Effector CD8-positive, alpha-beta T cell (primary cell): Measurements from ENCODE around the gene SLC45A3.
"Not testable (repeated sequence)": the region's sequence is repeated elsewhere in the genome, so short reads cannot be mapped to it uniquely, and the experiment has no call there.

Experiments
- DNase-seq: peaks from one replicate; lab custom pipeline; 2025; lab: John Stamatoyannopoulos, UW
- total RNA-seq, 4 experiments: gene quantifications; one replicate each; lab custom pipeline; 2026; lab: John Stamatoyannopoulos, UW

The SLC45A3 gene
- total RNA-seq: 1.6 to 5.9 (median 2.6) reads per million in 4 experiments

DNA sequence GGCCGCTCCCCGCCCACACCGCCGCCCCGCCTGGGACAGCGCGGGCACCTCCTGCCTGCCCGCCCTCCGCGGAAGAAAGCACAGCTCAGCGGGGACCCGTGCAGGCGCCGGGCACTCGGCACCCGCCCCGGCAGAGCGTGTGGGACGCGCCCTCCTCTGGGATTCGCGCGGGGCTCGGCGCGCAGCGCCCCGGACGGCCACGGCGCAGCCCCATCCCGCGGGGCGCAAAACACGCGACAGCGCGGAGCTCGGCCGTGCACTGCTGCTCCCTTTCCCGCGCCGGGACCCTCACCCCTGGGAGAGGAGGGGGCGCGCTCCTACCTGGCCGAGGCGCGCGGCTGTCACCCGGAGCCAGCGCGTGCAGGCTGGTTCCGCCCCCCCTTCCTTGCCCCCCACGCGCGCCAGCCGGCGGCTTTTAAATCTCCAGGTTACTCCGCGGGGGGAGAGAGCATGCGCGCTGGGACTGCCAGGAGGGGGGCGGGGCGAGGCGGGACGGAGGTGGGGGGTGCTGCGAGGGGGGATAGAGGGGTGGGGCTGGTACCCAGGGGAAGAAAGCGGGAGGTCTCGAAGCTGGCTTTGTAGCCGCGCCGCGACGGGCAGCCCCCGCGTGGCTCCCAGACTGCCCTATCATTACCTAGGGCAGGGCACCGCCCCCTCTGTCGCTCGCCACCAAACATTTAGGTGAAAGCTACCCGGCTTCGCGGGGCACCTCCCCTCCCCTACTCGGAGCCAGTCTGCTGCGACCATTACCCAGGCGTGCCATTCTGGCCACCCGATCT, at the start of gene SLC45A3:
TSS of gene SLC45A3 (minus strand) at position 437 of the 779 bp plus-strand sequence. CDS start 15,853 bp downstream, outside the sequence.
- peak; percentile 33 for DNase-seq

DNA sequence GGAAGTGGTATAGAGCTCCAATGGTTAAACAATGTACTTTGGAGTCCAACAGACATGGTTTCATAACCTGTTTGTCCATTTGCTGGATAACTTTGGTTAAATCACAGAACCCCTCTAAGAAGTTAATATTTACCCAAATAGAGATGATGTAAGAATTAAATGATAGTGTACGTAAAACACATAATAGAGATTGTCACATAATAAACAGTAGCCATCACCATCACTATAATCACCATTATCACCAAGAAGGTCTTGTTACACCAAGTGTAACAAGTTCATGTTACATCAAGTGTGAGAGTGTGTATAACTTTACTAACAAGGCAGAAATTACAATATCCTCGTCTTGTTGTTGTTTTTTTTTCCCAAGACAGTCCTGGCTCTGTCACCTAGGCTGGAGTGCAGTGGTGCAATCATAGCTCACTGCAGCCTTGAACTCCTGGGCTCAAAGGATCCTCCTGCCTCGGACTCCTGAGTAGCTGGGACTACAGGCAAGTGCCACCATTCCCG, 46.4 kb upstream of the SLC45A3 start:
- no peak for DNase-seq

DNA sequence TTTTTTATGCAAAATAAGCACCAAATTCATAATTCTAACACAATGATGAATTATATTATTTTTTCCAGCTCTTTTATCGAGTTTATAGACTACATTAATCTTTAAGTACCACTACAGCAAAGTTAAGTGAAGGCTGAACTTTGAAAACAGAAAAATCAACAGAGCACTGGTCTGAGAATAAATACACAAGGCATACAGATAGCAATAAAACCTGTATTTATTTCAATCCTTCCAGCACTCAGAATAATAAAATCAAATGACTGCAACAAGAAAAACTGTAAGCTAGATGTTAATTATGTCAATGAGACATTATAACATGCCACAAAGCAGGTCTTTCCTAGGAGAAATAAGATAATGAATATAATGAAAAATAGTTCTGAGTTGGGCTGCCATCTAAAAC, 45.2 kb upstream of the SLC45A3 start:
- no peak for DNase-seq

DNA sequence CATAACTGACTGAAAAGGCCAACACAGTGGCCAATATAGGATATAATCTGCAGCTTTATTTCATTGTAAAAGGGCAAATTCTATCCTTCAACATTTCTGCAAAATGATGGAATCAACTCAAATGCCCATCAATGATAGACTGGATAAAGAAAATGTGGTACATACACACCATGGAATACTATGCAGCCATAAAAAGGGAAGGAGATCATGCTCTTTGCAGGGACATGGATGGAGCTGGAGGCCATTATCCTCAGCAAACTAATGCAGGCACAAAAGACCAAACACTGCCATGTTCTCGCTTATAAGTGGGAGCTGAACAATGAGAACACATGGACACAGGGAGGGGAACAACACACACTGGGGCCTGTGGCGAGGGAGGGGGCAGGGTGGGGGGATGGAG, 40.4 kb upstream of the SLC45A3 start:
- DNase-seq: not testable (repeated sequence)

- no peak for DNase-seq
These were observed 39.5 kb upstream of the SLC45A3 start for GRCh38 chr1:205719762-205720161.

DNA sequence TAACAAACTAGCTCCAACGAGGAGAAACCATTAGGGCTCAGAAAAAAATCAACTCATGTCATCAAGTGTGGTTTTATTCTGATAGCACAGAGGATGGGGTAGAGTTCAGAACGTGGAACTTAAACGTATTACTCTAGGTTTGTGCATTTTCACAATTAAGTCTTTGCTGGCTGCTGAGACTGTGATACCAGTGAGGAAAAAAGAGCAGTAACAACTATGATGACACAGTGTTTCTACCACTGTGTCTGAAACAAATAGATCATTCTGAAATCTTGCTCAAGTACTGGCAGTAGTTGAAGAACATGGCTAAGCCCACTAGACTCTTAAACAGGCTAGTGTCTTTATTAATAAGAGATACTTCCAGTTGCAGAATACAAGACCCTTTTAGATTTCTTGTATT, 38.7 kb upstream of the SLC45A3 start:
- DNase-seq: no peak

DNA sequence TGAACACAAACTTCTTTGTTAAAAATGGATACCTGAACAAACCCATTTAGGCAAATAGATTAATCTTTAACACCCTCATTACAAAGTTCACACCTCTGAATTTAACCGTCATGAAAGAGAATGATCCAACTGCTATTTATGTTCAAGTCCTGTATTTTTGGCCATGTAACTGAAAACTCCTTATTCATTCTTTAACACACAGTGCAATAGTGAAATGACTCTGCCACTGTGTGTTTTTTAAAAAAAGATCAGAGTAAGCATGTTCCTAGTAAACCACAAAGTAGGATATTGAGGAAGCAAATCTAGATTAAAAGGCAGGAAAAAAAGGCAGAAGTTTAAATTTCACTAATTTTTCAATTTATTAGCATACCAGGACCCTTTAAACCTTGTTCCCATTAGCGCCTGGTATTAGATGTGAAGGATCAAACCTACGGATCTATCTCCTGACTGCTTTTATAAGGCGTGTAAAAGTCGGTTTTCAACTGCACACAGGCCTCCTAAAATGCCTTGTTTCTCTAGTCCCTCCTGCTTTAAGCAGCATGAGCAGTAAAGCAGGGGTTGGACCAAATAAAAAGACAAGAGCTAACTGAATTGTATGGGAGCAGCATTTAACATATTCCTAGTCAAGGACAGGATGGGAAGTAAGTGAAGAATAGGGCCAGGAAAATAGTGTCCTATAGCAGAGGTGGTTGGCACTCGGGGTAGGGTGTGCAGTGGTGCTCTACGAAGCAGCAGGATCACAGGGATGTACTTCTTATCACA, 36.2 kb upstream of the SLC45A3 start:
- no peak for DNase-seq

DNA sequence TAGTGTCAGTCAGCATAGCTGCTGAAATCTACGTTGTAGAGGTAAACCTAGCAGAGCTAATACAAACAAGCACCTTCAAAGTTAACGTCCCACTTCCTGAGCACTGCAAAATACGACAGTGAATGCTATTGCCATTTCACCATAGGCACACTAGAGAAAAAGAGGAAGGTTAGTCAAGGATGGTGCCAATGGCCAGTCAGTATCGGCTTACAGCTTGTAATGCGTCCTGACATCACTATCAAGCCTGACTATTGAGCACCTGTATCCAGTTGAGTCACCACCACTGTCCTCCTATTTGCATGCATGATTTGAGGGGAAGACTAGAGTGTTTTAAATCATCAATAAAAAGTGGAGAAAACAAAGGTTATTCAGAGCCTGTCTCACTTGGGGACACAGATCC, 35.3 kb upstream of the SLC45A3 start:
- no peak for DNase-seq

GRCh38 chr1:205714906-205715246, 34.6 kb upstream of the SLC45A3 start:
- no peak for DNase-seq

- no peak for DNase-seq
These were observed 34.0 kb upstream of the SLC45A3 start for GRCh38 chr1:205714190-205714905.

GRCh38 chr1:205711105-205712048, 31.1 kb upstream of the SLC45A3 start:
- DNase-seq: peak; percentile 28

- DNase-seq: no peak
These were observed 30.1 kb upstream of the SLC45A3 start for GRCh38 chr1:205710201-205711062.

- no peak for DNase-seq
These were observed 29.3 kb upstream of the SLC45A3 start for GRCh38 chr1:205709640-205710039.

DNA sequence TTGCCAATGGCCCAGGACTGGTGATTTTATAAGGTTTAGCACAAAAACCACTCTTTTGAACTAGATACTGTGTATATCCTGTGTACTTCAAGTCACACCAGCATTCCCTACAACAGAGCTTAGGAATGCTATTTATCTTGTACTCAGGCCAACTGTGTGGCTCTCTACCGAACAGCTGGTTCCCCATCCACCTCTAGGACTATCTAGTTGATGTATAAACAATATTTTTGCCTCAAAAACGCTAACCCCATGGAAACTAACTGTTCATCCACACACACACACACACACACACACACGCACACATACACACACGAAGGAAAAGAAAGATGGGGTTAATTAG, 28.7 kb upstream of the SLC45A3 start:
- DNase-seq: no peak

- no peak for DNase-seq
These were observed 26.5 kb upstream of the SLC45A3 start for GRCh38 chr1:205706601-205707502.

GRCh38 chr1:205704903-205705302, 24.6 kb upstream of the SLC45A3 start:
- no peak for DNase-seq

DNA sequence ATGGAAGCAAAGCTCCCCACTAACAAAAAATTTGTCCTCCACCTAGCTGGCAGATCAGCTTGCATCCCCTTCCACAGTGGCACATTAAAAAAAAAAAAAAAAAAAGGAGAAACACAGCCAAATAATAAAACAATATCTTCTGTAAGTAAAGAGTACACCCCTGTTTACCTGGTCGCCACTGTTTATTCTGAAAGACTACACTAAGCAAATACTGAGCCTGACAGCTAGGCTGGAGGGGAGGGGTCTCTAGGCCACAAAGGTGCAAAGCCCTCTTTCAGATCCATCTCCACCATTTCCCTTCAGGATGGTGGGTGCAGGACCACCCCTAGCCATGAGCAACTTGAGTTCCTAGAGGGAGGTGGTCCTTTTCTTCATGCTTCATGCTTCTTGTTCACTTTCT, 22.8 kb upstream of the SLC45A3 start:
- DNase-seq: no peak

- DNase-seq: no peak
These were observed 21.6 kb upstream of the SLC45A3 start for GRCh38 chr1:205701891-205702290.

- DNase-seq: no peak
These were observed 21.1 kb upstream of the SLC45A3 start for GRCh38 chr1:205701420-205701819.
